HEK293 (cell line): Measurements from ENCODE around the gene WHRN.

Experiments used
- CTCF ChIA-PET: fragments of 350-600 bp; formaldehyde crosslinking; extraction: SDS; loops from one replicate; lab custom pipeline; 2021; ENCODE audit warnings: antibody characterized with exemption; lab: Yijun Ruan, JAX
- POLR2A ChIA-PET: fragments of 300-600 bp; formaldehyde crosslinking; extraction: SDS; loops from one replicate; lab custom pipeline; 2020; ENCODE audit warnings: antibody characterized with exemption, inconsistent platforms; lab: Yijun Ruan, JAX
- H3K27ac ChIP-seq: fragments of 200-500 bp; sonication (Bioruptor generic); 2 replicates; pipeline ENCODE4 v1.5.1; 2014; ENCODE audit warnings: low read depth, low read length, control low read depth, inconsistent platforms; ENCODE audit errors: extremely low read depth
- H3K36me3 ChIP-seq, 2 experiments: fragments of 200-500 bp in 1 of 2; sonication (Bioruptor generic) in 1 of 2; 1 replicate in 1 of 2; 2 replicates in 1 of 2; pipeline ENCODE4 v1.5.1; 2014 to 2017; ENCODE audit warnings: inconsistent platforms in 2 of 2, low read length in 2 of 2; ENCODE audit not compliant: control insufficient read depth in 2 of 2, insufficient read depth in 1 of 2
- H3K4me1 ChIP-seq: fragments of 200-500 bp; sonication (Bioruptor generic); 2 replicates; pipeline ENCODE4 v1.5.1; 2014; ENCODE audit warnings: mild to moderate bottlenecking, low read length, inconsistent platforms; ENCODE audit not compliant: control insufficient read depth, insufficient read depth
- H3K4me3 ChIP-seq: 2 replicates; pipeline ENCODE4 v1.5.1; 2011; ENCODE audit warnings: low read depth, mild to moderate bottlenecking, control low read depth, low read length, moderate library complexity
- H3K9me3 ChIP-seq: fragments of 200-500 bp; sonication (Bioruptor generic); 2 replicates; pipeline ENCODE4 v1.5.1; 2014; ENCODE audit warnings: low read depth, low read length, inconsistent platforms; ENCODE audit not compliant: control insufficient read depth, insufficient read depth
- WT1 ChIP-seq: fragments of 450-650 bp; formaldehyde crosslinking; IDR thresholded peaks from 2 replicates; pipeline ENCODE4 v1.5.1; 2016; ENCODE audit warnings: missing biosample characterization, missing genetic modification characterization
- ZBTB48 ChIP-seq: fragments of 450-650 bp; formaldehyde crosslinking; IDR thresholded peaks from 2 replicates; pipeline ENCODE4 v1.5.1; 2016; ENCODE audit warnings: missing biosample characterization, missing genetic modification characterization
- ZFP41 ChIP-seq: fragments of 450-650 bp; formaldehyde crosslinking; IDR thresholded peaks from 2 replicates; pipeline ENCODE4 v1.5.1; 2016; ENCODE audit warnings: missing biosample characterization, missing genetic modification characterization, borderline replicate concordance
- ZNF140 ChIP-seq: fragments of 450-650 bp; formaldehyde crosslinking; IDR thresholded peaks from 2 replicates; pipeline ENCODE4 v1.5.1; 2016; ENCODE audit warnings: missing biosample characterization, missing genetic modification characterization
- ZNF202 ChIP-seq: fragments of 450-650 bp; formaldehyde crosslinking; IDR thresholded peaks from 2 replicates; pipeline ENCODE4 v1.5.1; 2016; ENCODE audit warnings: missing biosample characterization, missing genetic modification characterization, borderline replicate concordance
- ZNF211 ChIP-seq: fragments of 450-650 bp; formaldehyde crosslinking; IDR thresholded peaks from 2 replicates; pipeline ENCODE4 v1.5.1; 2016; ENCODE audit warnings: low read depth, missing biosample characterization, missing genetic modification characterization
- ZNF311 ChIP-seq: fragments of 450-650 bp; formaldehyde crosslinking; IDR thresholded peaks from 2 replicates; pipeline ENCODE4 v1.5.1; 2017; ENCODE audit warnings: missing biosample characterization, missing genetic modification characterization, borderline replicate concordance
- ZNF335 ChIP-seq: fragments of 450-650 bp; formaldehyde crosslinking; conservative IDR thresholded peaks from 2 replicates; pipeline ENCODE4 v1.5.1; 2016; ENCODE audit warnings: missing biosample characterization, missing genetic modification characterization
- ZNF529 ChIP-seq: fragments of 450-650 bp; formaldehyde crosslinking; IDR thresholded peaks from 2 replicates; pipeline ENCODE4 v1.5.1; 2017; ENCODE audit warnings: missing genetic modification characterization, missing biosample characterization; ENCODE audit not compliant: insufficient replicate concordance
- ZNF549 ChIP-seq: fragments of 450-650 bp; IDR thresholded peaks from 2 replicates; pipeline ENCODE4 v1.5.1; 2018; ENCODE audit warnings: missing biosample characterization, missing genetic modification characterization, mild to moderate bottlenecking, inconsistent platforms, moderate library complexity
- ZNF560 ChIP-seq: fragments of 450-650 bp; formaldehyde crosslinking; IDR thresholded peaks from 2 replicates; pipeline ENCODE4 v1.5.1; 2017; ENCODE audit warnings: missing biosample characterization, missing genetic modification characterization, borderline replicate concordance
- ZNF585B ChIP-seq: fragments of 450-650 bp; formaldehyde crosslinking; IDR thresholded peaks from 2 replicates; pipeline ENCODE4 v1.5.1; 2016; ENCODE audit warnings: missing biosample characterization, missing genetic modification characterization
- ZNF677 ChIP-seq: fragments of 450-650 bp; IDR thresholded peaks from 2 replicates; pipeline ENCODE4 v1.5.0; 2018; ENCODE audit warnings: missing biosample characterization, mild to moderate bottlenecking, missing genetic modification characterization, moderate library complexity
- ZNF768 ChIP-seq: fragments of 450-650 bp; formaldehyde crosslinking; IDR thresholded peaks from 2 replicates; pipeline ENCODE4 v1.5.1; 2018; ENCODE audit warnings: missing biosample characterization, mild to moderate bottlenecking, missing genetic modification characterization
- TF ChIP-seq, protein P1 (sequence below): fragments of 450-650 bp; formaldehyde crosslinking; IDR thresholded peaks from 2 replicates; pipeline ENCODE4 v1.5.1; 2016; ENCODE audit warnings: missing biosample characterization, missing genetic modification characterization, low read depth
- TF ChIP-seq, protein P2 (sequence below): fragments of 450-650 bp; formaldehyde crosslinking; IDR thresholded peaks from 2 replicates; pipeline ENCODE4 v1.5.1; 2017; ENCODE audit warnings: missing biosample characterization, missing genetic modification characterization
- TF ChIP-seq, protein P3 (sequence below): fragments of 450-650 bp; formaldehyde crosslinking; IDR thresholded peaks from 2 replicates; pipeline ENCODE4 v1.5.1; 2016; ENCODE audit warnings: missing biosample characterization, missing genetic modification characterization, borderline replicate concordance

Gene WHRN

DNA sequence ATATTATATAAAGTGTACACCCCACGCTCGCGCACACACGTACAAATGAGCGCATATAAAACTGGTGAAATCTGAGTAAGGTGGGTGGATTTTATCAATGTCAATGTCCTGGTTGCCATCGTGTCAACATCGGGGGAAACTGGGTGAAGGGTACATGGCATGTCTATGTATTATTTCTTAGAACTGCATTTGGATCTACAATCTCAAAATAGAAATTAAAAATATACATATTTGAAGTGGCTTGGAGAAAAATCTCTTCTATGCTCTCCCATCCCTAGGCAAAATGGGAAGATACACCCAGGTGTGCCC lies 763 bp upstream of the WHRN start:
- H3K4me3 ChIP-seq = peak overlapping the region; percentile 66
- peaks cover 10% of the 10 kb centered on the region for H3K4me1 ChIP-seq
- no peak overlapping the region for H3K27ac ChIP-seq
- POLR2A ChIA-PET = interaction anchor here (5.5 kb wide), 1 partner anchor 82 kb away, joined by 31 read pairs; the partner anchor contains the start of gene ATP6V1G1
- H3K9me3 ChIP-seq = no peaks in the 10 kb centered on the region
- TF ChIP-seq ZNF529 (tag by site-specific recombination) (peak; percentile 100), ZNF311 (tag by site-specific recombination) (no peak)
- CTCF ChIA-PET = interaction anchor here (1.9 to 2.3 kb wide), 3 partner anchors 18 to 100 kb away, joined by 7 to 21 read pairs (median 8); no protein-coding TSS in a partner anchor
- H3K36me3 ChIP-seq = no peaks in the 10 kb centered on the region

DNA sequence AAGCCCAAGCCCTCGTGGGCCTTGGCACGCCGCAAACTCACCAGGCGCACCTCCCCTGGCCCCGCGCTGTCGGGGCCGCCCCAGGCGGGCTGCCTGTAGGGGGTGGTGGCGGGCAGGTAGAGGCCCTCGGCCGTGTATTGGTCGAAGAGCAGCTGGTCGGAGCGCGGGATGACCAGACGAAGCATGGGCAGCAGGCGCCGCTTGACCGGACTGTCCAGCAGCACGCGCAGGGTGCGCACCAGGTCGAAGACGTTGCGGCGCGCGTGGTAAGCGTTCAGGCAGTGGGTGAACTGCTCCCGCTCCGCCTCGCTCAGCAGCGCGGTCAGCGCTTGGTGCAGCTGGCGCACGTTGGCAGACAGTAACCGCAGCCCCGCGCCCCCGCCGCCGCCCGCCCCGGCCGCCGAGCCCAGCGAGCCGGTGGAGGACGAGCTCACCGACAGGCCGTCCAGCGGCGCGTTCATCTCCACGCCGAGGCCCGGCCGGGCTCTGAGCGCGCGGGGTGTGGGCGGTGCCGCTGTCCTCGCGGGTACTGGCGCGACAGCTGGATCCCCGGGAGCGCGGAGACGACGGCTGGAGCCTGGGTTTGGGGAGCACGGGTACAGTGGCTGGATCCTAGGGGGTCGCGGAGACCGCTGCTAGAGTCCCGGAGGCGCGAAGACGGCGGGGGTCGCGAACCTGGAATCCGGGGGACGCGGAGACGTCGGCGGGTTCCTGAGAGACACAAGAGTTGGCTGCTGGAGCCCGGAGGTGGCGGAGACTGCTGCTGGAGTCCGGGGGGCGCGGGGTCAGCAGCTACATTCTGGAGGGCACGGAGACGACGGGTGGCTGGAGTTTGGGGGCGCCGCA lies 709 bp downstream of the WHRN start:
- TF ChIP-seq ZNF202 (tag by site-specific recombination) = peak; percentile 39; the same call in 1 of the 2 replicates
- TF ChIP-seq, protein P1, sequence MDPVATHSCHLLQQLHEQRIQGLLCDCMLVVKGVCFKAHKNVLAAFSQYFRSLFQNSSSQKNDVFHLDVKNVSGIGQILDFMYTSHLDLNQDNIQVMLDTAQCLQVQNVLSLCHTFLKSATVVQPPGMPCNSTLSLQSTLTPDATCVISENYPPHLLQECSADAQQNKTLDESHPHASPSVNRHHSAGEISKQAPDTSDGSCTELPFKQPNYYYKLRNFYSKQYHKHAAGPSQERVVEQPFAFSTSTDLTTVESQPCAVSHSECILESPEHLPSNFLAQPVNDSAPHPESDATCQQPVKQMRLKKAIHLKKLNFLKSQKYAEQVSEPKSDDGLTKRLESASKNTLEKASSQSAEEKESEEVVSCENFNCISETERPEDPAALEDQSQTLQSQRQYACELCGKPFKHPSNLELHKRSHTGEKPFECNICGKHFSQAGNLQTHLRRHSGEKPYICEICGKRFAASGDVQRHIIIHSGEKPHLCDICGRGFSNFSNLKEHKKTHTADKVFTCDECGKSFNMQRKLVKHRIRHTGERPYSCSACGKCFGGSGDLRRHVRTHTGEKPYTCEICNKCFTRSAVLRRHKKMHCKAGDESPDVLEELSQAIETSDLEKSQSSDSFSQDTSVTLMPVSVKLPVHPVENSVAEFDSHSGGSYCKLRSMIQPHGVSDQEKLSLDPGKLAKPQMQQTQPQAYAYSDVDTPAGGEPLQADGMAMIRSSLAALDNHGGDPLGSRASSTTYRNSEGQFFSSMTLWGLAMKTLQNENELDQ (tag by site-specific recombination) = no peak
- TF ChIP-seq, protein P2, sequence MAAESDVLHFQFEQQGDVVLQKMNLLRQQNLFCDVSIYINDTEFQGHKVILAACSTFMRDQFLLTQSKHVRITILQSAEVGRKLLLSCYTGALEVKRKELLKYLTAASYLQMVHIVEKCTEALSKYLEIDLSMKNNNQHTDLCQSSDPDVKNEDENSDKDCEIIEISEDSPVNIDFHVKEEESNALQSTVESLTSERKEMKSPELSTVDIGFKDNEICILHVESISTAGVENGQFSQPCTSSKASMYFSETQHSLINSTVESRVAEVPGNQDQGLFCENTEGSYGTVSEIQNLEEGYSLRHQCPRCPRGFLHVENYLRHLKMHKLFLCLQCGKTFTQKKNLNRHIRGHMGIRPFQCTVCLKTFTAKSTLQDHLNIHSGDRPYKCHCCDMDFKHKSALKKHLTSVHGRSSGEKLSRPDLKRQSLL (tag by site-specific recombination) = peak; percentile 56; the same call in 1 of the 2 replicates
- no peak overlapping the region; the same call in 1 of the 2 replicates for H3K27ac ChIP-seq
- POLR2A ChIA-PET = interaction anchor here (5.5 kb wide), 1 partner anchor 83 kb away, joined by 31 read pairs; the partner anchor contains the start of gene ATP6V1G1
- H3K9me3 ChIP-seq = no peaks in the 10 kb centered on the region
- H3K4me3 ChIP-seq = peak overlapping the region; percentile 66
- CTCF ChIA-PET = interaction anchor here (0.6 to 4.8 kb wide), 6 partner anchors 17 to 401 kb away, joined by 3 to 25 read pairs (median 3); no protein-coding TSS in a partner anchor
- peaks cover 10% of the 10 kb centered on the region for H3K4me1 ChIP-seq
- no peaks in the 10 kb centered on the region for H3K36me3 ChIP-seq

DNA sequence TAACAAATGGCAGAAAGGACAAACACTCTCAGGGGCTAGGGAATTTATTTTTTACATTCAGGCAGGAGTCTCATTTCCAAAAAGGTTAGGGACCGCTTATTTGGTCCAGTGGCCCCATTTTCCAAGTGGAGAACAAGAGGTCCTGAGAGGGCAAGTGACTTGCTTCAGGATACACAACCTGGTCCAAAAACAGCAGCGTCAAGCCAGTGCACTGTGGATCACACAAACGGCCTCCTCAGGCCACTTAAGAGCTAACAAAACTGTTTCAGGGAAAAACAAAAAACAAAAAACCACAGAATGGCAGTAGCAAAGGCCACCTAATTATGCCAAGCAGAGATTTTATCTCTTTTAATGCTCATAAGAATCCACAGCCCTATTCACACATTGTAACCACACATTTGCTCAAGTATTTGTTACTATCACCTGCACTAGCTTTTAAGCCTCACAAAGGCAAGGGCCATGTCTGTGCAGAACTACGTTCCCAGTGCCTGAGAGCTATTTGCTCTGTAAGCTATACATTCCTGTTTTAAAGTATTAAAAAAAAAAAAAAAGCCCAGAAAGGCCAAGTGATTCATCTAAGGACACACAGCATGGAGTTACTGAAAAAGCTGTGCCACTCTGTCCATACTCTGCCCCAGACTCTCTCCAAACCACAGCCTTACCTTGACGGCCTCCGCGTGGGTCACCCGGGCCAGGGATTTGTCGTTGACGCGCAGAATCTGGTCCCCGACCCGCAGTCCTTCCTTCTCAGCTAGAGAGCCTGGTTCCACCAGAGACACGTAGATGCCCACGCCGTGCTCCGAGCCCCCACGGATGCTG lies 1.5 kb downstream of the WHRN start:
- peak overlapping the region; percentile 7; the same call in 1 of the 2 replicates for H3K4me3 ChIP-seq
- H3K4me1 ChIP-seq = peaks cover 10% of the 10 kb centered on the region
- H3K27ac ChIP-seq = peak overlapping the region; percentile 50
- POLR2A ChIA-PET = interaction anchor here (0.6 to 5.5 kb wide), 2 partner anchors 84 to 790 kb away, joined by 3 to 31 read pairs; partner anchors contain the start of gene ATP6V1G1
- H3K9me3 ChIP-seq = no peaks in the 10 kb centered on the region
- CTCF ChIA-PET = interaction anchor here (0.6 to 4.8 kb wide), 6 partner anchors 11 to 402 kb away, joined by 3 to 25 read pairs (median 4); no protein-coding TSS in a partner anchor
- H3K36me3 ChIP-seq = no peaks in the 10 kb centered on the region
- TF ChIP-seq ZNF335 (peak; percentile 79), ZFP41 (tag by site-specific recombination) (no peak), ZNF549 (no peak), ZBTB48 (tag by site-specific recombination) (peak; percentile 35; the same call in 1 of the 2 replicates), ZNF768 (tag by site-specific recombination) (peak; percentile 83), ZNF140 (tag by site-specific recombination) (no peak), ZNF677 (no peak), ZNF585B (tag by site-specific recombination) (no peak), ZNF560 (tag by site-specific recombination) (no peak), ZNF211 (tag by site-specific recombination) (no peak), WT1 (no peak)
- TF ChIP-seq, protein P3, sequence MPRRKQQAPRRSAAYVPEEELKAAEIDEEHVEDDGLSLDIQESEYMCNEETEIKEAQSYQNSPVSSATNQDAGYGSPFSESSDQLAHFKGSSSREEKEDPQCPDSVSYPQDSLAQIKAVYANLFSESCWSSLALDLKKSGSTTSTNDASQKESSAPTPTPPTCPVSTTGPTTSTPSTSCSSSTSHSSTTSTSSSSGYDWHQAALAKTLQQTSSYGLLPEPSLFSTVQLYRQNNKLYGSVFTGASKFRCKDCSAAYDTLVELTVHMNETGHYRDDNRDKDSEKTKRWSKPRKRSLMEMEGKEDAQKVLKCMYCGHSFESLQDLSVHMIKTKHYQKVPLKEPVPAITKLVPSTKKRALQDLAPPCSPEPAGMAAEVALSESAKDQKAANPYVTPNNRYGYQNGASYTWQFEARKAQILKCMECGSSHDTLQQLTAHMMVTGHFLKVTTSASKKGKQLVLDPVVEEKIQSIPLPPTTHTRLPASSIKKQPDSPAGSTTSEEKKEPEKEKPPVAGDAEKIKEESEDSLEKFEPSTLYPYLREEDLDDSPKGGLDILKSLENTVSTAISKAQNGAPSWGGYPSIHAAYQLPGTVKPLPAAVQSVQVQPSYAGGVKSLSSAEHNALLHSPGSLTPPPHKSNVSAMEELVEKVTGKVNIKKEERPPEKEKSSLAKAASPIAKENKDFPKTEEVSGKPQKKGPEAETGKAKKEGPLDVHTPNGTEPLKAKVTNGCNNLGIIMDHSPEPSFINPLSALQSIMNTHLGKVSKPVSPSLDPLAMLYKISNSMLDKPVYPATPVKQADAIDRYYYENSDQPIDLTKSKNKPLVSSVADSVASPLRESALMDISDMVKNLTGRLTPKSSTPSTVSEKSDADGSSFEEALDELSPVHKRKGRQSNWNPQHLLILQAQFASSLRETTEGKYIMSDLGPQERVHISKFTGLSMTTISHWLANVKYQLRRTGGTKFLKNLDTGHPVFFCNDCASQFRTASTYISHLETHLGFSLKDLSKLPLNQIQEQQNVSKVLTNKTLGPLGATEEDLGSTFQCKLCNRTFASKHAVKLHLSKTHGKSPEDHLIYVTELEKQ (tag by site-specific recombination) = no peak
